Amniotic epithelial cell (primary cell): Measurements from ENCODE around the gene LAMC3.
A peak's percentile ranks its signal among the peaks of the same experiment; 100 is the strongest.

Experiments
- DNase-seq: peaks from one replicate; pipeline ENCODE4 v3.0.0-alpha.2; 2010; ENCODE audit warnings: low read depth

Gene LAMC3

GRCh38 chr9:131011274-131012022 is 2.5 kb downstream of the LAMC3 start:
- DNase-seq = no peak

GRCh38 chr9:131012023-131012334 is 3.0 kb downstream of the LAMC3 start:
- DNase-seq = peak; percentile 29

GRCh38 chr9:131012396-131012917 is 3.5 kb downstream of the LAMC3 start:
- peak; percentile 50 for DNase-seq

- DNase-seq = no peak
Measured at GRCh38 chr9:131013015-131013755, 4.2 kb downstream of the LAMC3 start.

- peak; percentile 22 for DNase-seq
Measured at GRCh38 chr9:131013771-131014676, 5.0 kb downstream of the LAMC3 start.

- no peak for DNase-seq
Measured at GRCh38 chr9:131015112-131015511, 6.1 kb downstream of the LAMC3 start.

GRCh38 chr9:131015876-131016397 is 7.0 kb downstream of the LAMC3 start:
- DNase-seq = no peak

GRCh38 chr9:131017067-131017466 is 8.1 kb downstream of the LAMC3 start:
- DNase-seq = no peak

- no peak for DNase-seq
Measured at GRCh38 chr9:131018621-131019020, 9.6 kb downstream of the LAMC3 start.

- no peak for DNase-seq
Measured at GRCh38 chr9:131019388-131020239, 10.6 kb downstream of the LAMC3 start.

GRCh38 chr9:131020388-131020787 is 11.4 kb downstream of the LAMC3 start:
- DNase-seq = peak; percentile 77

- peak; percentile 24 for DNase-seq
Measured at GRCh38 chr9:131020862-131021261, 11.9 kb downstream of the LAMC3 start.

- DNase-seq = no peak
Measured at GRCh38 chr9:131021785-131022184, 12.8 kb downstream of the LAMC3 start.

- DNase-seq = no peak
Measured at GRCh38 chr9:131024978-131025868, 16.2 kb downstream of the LAMC3 start.

GRCh38 chr9:131025953-131026858 is 17.2 kb downstream of the LAMC3 start:
- no peak for DNase-seq

- no peak for DNase-seq
Measured at GRCh38 chr9:131027048-131027871, 18.3 kb downstream of the LAMC3 start.

- DNase-seq = no peak
Measured at GRCh38 chr9:131027872-131028179, 18.9 kb downstream of the LAMC3 start.

- DNase-seq = no peak
Measured at GRCh38 chr9:131028221-131028884, 19.4 kb downstream of the LAMC3 start.
